ENCODE results near the gene TGM3.

- TF ChIP-seq CTCF (conservative IDR thresholded peaks at IDR 0.05 in 1 of 2, IDR thresholded peaks at IDR 0.05 in 1 of 2; ENCODE audit: low read depth in 1 of 2, low read length in 2 of 2) (no peak), EZH2 (IDR thresholded peaks at IDR 0.05; ENCODE audit: low read length, missing control alignments) (no peak)
Measured at GRCh38 chr20:2336471-2336870, 40.7 kb downstream of the TGM3 start.
